SH-SY5Y (cell line): Measurements from ENCODE around the gene MVK.

Source experiments
- GATA2 ChIP-seq: IDR thresholded peaks from 2 replicates; pipeline ENCODE4 v1.6.1; 2011; ENCODE audit warnings: mild to moderate bottlenecking, low read depth, low read length
- GATA3 ChIP-seq: IDR thresholded peaks from 2 replicates; pipeline ENCODE4 v1.6.1; 2011; ENCODE audit warnings: low read depth, mild to moderate bottlenecking, low read length, moderate library complexity

DNA sequence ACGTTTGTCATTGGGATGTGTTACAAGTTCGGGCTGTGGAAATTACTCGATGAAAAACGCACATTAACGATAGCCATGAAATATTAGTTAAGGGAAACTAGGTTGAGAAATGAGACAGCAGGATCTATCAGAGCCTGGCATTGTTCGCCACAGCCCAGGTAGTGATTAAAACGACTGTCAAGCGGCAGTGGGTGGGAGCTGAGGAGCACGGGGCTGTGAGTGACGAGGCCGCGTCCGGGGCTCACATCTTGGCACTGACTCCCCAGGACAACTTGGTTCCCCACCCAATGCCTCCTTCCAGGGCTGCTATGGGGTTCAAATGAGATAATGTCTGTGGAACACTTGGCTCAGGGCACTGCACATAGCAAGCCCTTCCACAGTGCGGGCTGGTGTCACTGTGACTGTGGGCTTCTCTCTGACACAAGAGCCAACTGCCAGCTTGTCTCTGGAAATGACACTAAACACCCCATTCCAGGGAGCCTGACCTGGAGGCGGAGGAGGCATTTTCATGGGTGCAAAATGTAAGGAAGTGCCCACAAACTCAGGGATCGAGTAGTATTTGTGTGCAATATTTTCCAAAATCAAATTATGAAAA is 19.6 kb upstream of the MVK start:
- TF ChIP-seq GATA3 (no peak), GATA2 (no peak)
